Common myeloid progenitor, CD34-positive (primary cell): Measurements from ENCODE around the gene PPP1R3D.
"Not testable (repeated sequence)": the region's sequence is repeated elsewhere in the genome, so short reads cannot be mapped to it uniquely, and the experiment has no call there.

Experiments used
- CTCF ChIA-PET: fragments of 350-600 bp; sonication (Branson Sonifier 250); formaldehyde crosslinking; loops from one replicate; lab custom pipeline; 2021; ENCODE audit warnings: antibody characterized with exemption; lab: Charles Lee
- POLR2A ChIA-PET: fragments of 350-600 bp; sonication (Branson Sonifier 250); formaldehyde crosslinking; loops from one replicate; lab custom pipeline; 2021; ENCODE audit warnings: antibody characterized with exemption; lab: Charles Lee
- DNase-seq, 3 donors: peaks; one replicate each; pipeline versions ENCODE4 v3.0.0 to v3.0.0-alpha.2; 2013
- H3K27ac ChIP-seq, 2 experiments: 1 replicate in 1 of 2; 2 replicates in 1 of 2; pipeline ENCODE4 v1.7.0; 2013; ENCODE audit warnings: inconsistent platforms in 2 of 2, low read length in 2 of 2, mild to moderate bottlenecking in 2 of 2, low read depth in 1 of 2, moderate library complexity in 1 of 2; ENCODE audit not compliant: severe bottlenecking in 2 of 2, insufficient read depth in 1 of 2, poor library complexity in 1 of 2
- H3K27me3 ChIP-seq, 5 experiments: replicated peaks in 2 of 5; 1 replicate in 3 of 5; 2 replicates in 2 of 5; pipeline versions ENCODE4 v1.6.1 to v1.7.0; 2013; ENCODE audit warnings: low read length in 4 of 5, mild to moderate bottlenecking in 2 of 5, moderate library complexity in 2 of 5, inconsistent platforms in 1 of 5; ENCODE audit not compliant: insufficient read depth in 5 of 5, control insufficient read depth in 4 of 5
- H3K36me3 ChIP-seq, 4 experiments: 1 replicate in 2 of 4; 2 replicates in 2 of 4; pipeline versions ENCODE4 v1.6.1 to v1.7.0; 2013; ENCODE audit warnings: low read length in 3 of 4, control low read depth in 1 of 4, mild to moderate bottlenecking in 1 of 4; ENCODE audit not compliant: control insufficient read depth in 4 of 4, insufficient read depth in 4 of 4
- H3K4me1 ChIP-seq, 4 experiments: 1 replicate in 3 of 4; 2 replicates in 1 of 4; pipeline versions ENCODE4 v1.6.1 to v1.7.1; 2013; ENCODE audit warnings: low read length in 3 of 4, mild to moderate bottlenecking in 3 of 4, control low read depth in 1 of 4, inconsistent platforms in 1 of 4, moderate library complexity in 1 of 4; ENCODE audit not compliant: control insufficient read depth in 4 of 4, insufficient read depth in 4 of 4; ENCODE audit errors: control extremely low read depth in 1 of 4
- H3K4me3 ChIP-seq, 7 experiments: 1 replicate in 4 of 7; 2 replicates in 3 of 7; pipeline versions ENCODE4 v1.5.1 to v1.7.0; 2013; ENCODE audit warnings: mild to moderate bottlenecking in 7 of 7, low read length in 6 of 7, moderate library complexity in 6 of 7, inconsistent platforms in 2 of 7, low read depth in 2 of 7, control low read depth in 1 of 7; ENCODE audit not compliant: insufficient read depth in 4 of 7, control insufficient read depth in 1 of 7; ENCODE audit errors: extremely low read depth in 1 of 7
- H3K9me3 ChIP-seq, 5 experiments: 1 replicate in 4 of 5; 2 replicates in 1 of 5; pipeline versions ENCODE4 v1.6.1 to v1.7.1; 2013; ENCODE audit warnings: low read length in 4 of 5, mild to moderate bottlenecking in 2 of 5, inconsistent platforms in 1 of 5, low read depth in 1 of 5, moderate library complexity in 1 of 5; ENCODE audit not compliant: control insufficient read depth in 4 of 5, insufficient read depth in 2 of 5; ENCODE audit errors: control extremely low read depth in 1 of 5
- WGBS: methylation state at CpG from one replicate; pipeline ENCODE4 v1.1.5; 2013; ENCODE audit not compliant: insufficient coverage; 5-methylcytosine and 5-hydroxymethylcytosine counted together

The PPP1R3D gene

DNA sequence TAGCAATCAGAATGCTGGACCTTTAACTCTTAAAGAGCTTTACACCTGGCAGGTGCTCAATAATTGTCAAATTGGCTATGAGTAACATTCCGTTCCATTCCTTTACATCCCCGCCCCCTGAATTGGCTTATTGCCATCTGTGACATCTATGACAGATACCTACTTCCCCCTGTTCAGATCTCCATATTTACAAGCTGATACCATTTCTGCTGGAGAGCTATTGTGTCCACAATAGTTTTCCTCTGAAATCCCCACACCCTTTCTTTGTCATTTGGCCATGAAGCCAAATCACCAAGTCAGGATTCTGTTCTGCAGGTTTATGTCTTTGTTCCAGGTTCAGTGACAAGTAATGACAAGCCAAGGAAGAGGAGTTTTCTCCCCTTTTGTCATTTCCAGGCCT is 21.3 kb upstream of the PPP1R3D start:
- ChIA-PET POLR2A (no interaction called here), CTCF (interaction anchor here (1.0 kb wide), 1 partner anchor 12 kb away, joined by 3 read pairs; no protein-coding TSS in a partner anchor)
- WGBS: 95% methylated on average over 2 of the region's 2 CpGs
- H3K27ac ChIP-seq: no peak overlapping the region
- H3K4me3 ChIP-seq: no peak overlapping the region
- no peaks in the 10 kb centered on the region for H3K36me3 ChIP-seq
- no peaks in the 10 kb centered on the region for H3K9me3 ChIP-seq
- H3K27me3 ChIP-seq: no peaks in the 10 kb centered on the region
- H3K4me1 ChIP-seq: peaks cover 0 to 8% (median 0%) of the 10 kb centered on the region in 4 experiments
- DNase-seq: no peak

GRCh38 chr20:59958626-59959025 is 18.5 kb upstream of the PPP1R3D start:
- ChIA-PET POLR2A (no interaction called here), CTCF (interaction anchor here (1.1 to 1.3 kb wide), 2 partner anchors 10 to 35 kb away, joined by 3 to 4 read pairs; no protein-coding TSS in a partner anchor)

DNA sequence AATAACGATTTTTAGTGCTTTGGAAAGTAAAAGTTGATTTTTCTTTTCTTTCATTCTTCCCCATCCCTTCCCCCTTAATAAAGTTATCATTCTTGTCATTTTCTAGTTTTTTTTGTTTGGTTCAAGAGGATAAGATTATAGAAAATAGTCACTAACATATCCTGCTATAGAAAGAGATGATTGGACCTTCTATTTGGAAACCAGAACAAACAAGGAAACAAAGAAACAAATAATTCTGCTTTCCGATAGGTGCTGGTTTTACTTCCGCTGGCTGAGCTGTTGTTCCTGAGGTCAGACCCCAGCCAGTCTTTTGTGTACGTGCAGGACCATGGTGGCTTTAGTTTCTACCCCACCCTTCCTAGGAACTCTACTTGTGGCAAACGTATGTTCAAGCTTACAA is 18.0 kb upstream of the PPP1R3D start, which contains the start of gene CDH26:
CDH26 (plus strand) TSS at position 301 of the 400 bp plus-strand sequence. CDS start 304 bp downstream, outside the sequence.
- ChIA-PET CTCF (interaction anchor here (1.1 to 1.3 kb wide), 2 partner anchors 10 to 35 kb away, joined by 3 to 4 read pairs; no protein-coding TSS in a partner anchor), POLR2A (no interaction called here)
- H3K36me3 ChIP-seq: no peaks in the 10 kb centered on the region
- H3K27ac ChIP-seq: no peak within 1 kb of the TSS
- H3K27me3 ChIP-seq: no peaks in the 10 kb centered on the region
- 100% methylated on average over 3 of the region's 5 CpGs for WGBS
- peaks cover 0 to 8% (median 0%) of the 10 kb centered on the region in 4 experiments for H3K4me1 ChIP-seq
- no peak within 1 kb of the TSS for H3K4me3 ChIP-seq
- no peaks in the 10 kb centered on the region for H3K9me3 ChIP-seq
- no peak for DNase-seq

More at GRCh38 chr20:59958626-59959025, 18.5 kb upstream of the PPP1R3D start:
- no peaks in the 10 kb centered on the region for H3K9me3 ChIP-seq
- DNase-seq: no peak
- H3K36me3 ChIP-seq: no peaks in the 10 kb centered on the region
- H3K4me1 ChIP-seq: peaks cover 0 to 8% (median 0%) of the 10 kb centered on the region in 4 experiments
- 100% methylated on average over 4 of the region's 4 CpGs for WGBS
- H3K27me3 ChIP-seq: no peaks in the 10 kb centered on the region
- no peak overlapping the region for H3K4me3 ChIP-seq
- H3K27ac ChIP-seq: no peak overlapping the region

GRCh38 chr20:59957568-59957967 is 17.5 kb upstream of the PPP1R3D start:
- H3K27ac ChIP-seq, H3K9me3 ChIP-seq, H3K27me3 ChIP-seq, H3K4me3 ChIP-seq, H3K4me1 ChIP-seq, POLR2A ChIA-PET, DNase-seq, H3K36me3 ChIP-seq: not testable (repeated sequence)
- CTCF ChIA-PET: interaction anchor here (1.3 kb wide), 1 partner anchor 36 kb away, joined by 3 read pairs; no protein-coding TSS in a partner anchor

DNA sequence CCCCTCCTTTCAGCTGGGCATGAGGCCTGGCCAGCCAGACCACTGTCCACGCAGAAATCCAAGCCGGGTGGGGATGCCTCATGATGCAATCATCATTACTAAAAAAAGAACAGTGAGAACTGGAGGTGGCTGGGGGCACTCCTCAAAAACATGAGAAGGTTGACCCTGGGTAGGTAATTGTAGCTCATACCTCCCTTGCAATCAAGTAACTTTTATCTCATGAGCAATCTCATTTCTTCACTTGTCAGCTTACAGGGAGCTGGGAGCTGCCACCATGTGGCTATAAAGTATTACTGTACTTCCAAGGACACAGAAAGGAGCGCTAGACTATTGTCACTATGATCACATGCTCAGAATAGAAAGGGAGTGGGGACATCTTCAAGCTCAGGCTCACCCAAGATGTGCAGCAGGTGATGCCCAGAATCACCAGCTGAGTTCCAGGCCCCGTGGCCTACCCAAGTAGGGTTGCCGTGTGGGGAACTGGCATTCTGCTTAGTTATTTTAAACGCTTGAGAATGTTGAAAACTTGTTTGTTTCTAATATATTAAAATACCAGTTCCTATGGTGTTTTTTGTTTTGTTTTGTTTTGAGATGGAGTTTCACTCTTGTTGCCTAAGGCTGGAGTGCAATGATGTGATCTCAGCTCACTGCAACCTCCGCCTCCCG is 15.2 kb upstream of the PPP1R3D start:
- peak in 2 of 3 donors; percentile 58 to 66 for DNase-seq
- ChIA-PET CTCF (interaction anchor here (1.0 to 3.1 kb wide), 7 partner anchors 9 to 101 kb away, joined by 3 to 17 read pairs (median 6); partner anchors contain the start of genes FAM217B and PPP1R3D), POLR2A (no interaction called here)
- H3K36me3 ChIP-seq: no peaks in the 10 kb centered on the region
- no peak overlapping the region for H3K27ac ChIP-seq
- H3K4me3 ChIP-seq: no peak overlapping the region
- H3K9me3 ChIP-seq: no peaks in the 10 kb centered on the region
- WGBS: 33% methylated on average over 1 of the region's 8 CpGs
- H3K27me3 ChIP-seq: no peaks in the 10 kb centered on the region
- no peaks in the 10 kb centered on the region for H3K4me1 ChIP-seq

GRCh38 chr20:59954718-59955117 is 14.6 kb upstream of the PPP1R3D start:
- Histone ChIP-seq H3K36me3 (no peaks in the 10 kb centered on the region), H3K27me3 (no peaks in the 10 kb centered on the region), H3K27ac (no peak overlapping the region), H3K9me3 (no peaks in the 10 kb centered on the region), H3K4me1 (peaks cover 0 to 2% (median 0%) of the 10 kb centered on the region in 4 experiments), H3K4me3 (no peak overlapping the region)
- POLR2A ChIA-PET: no interaction called here
- CTCF ChIA-PET: interaction anchor here (1.0 to 3.1 kb wide), 7 partner anchors 8 to 102 kb away, joined by 3 to 17 read pairs (median 6); partner anchors contain the start of genes FAM217B and PPP1R3D
- no peak for DNase-seq
- WGBS: 95% methylated on average over 3 of the region's 4 CpGs

- Histone ChIP-seq H3K36me3 (peaks cover 1 to 4% (median 2%) of the 10 kb centered on the region in 4 experiments), H3K27me3 (no peaks in the 10 kb centered on the region), H3K27ac (no peak overlapping the region), H3K4me1 (peaks cover 8 to 27% (median 16%) of the 10 kb centered on the region in 4 experiments), H3K9me3 (no peaks in the 10 kb centered on the region), H3K4me3 (no peak overlapping the region)
- CTCF ChIA-PET: interaction anchor here (1.0 to 4.6 kb wide), 7 partner anchors 10 to 107 kb away, joined by 3 to 20 read pairs (median 3); partner anchors contain the start of genes FAM217B and PPP1R3D
- POLR2A ChIA-PET: no interaction called here
- 100% methylated on average over 1 of the region's 6 CpGs for whole genome bisulfite sequencing
- no peak for DNase-seq
These were observed 9.8 kb upstream of the PPP1R3D start for GRCh38 chr20:59949911-59950310.
